Liver (tissue), 9 donors: ENCODE measurements around the gene FBXO34. TPM values are rescaled to one million over a fixed set of nuclear protein-coding genes. Genes with fewer than 3 reads are reported as not detected.

ENCODE experiments used
- DNase-seq: peaks from one replicate; pipeline ENCODE4 v3.0.0-alpha.2; 2017; ENCODE audit warnings: low spot score
- H3K27ac ChIP-seq, 2 donors: one replicate each; pipeline ENCODE4 v1.7.0; 2013; ENCODE audit warnings: inconsistent platforms in 2 of 2, low read length in 2 of 2, control low read depth in 1 of 2, low read depth in 1 of 2, mild to moderate bottlenecking in 1 of 2
- H3K27me3 ChIP-seq, 4 donors: one replicate each; pipeline versions ENCODE4 v1.6.1 to v1.7.0; 2013; ENCODE audit warnings: low read length in 3 of 4, inconsistent platforms in 1 of 4, mild to moderate bottlenecking in 1 of 4, moderate library complexity in 1 of 4; ENCODE audit not compliant: control insufficient read depth in 4 of 4, insufficient read depth in 4 of 4
- H3K36me3 ChIP-seq, 4 donors: one replicate each; pipeline versions ENCODE4 v1.6.1 to v1.7.0; 2013; ENCODE audit warnings: low read length in 3 of 4, mild to moderate bottlenecking in 3 of 4, low read depth in 1 of 4, moderate library complexity in 1 of 4; ENCODE audit not compliant: control insufficient read depth in 4 of 4, insufficient read depth in 3 of 4
- H3K4me1 ChIP-seq, 4 donors: one replicate each; pipeline versions ENCODE4 v1.6.1 to v1.7.0; 2013; ENCODE audit warnings: low read length in 3 of 4, mild to moderate bottlenecking in 3 of 4, moderate library complexity in 1 of 4; ENCODE audit not compliant: control insufficient read depth in 4 of 4, insufficient read depth in 4 of 4
- H3K4me3 ChIP-seq, 3 donors: one replicate each; pipeline versions ENCODE4 v1.6.1 to v1.7.0; 2013; ENCODE audit warnings: low read length in 3 of 3, control low read depth in 1 of 3, low read depth in 1 of 3, mild to moderate bottlenecking in 1 of 3
- H3K9ac ChIP-seq, 2 donors: one replicate each; pipeline ENCODE4 v1.7.0; 2013; ENCODE audit warnings: low read length in 2 of 2, mild to moderate bottlenecking in 2 of 2, moderate library complexity in 2 of 2, control low read depth in 1 of 2, low read depth in 1 of 2
- H3K9me3 ChIP-seq, 4 donors: one replicate each; pipeline versions ENCODE4 v1.6.1 to v1.7.0; 2013; ENCODE audit warnings: low read length in 3 of 4; ENCODE audit not compliant: control insufficient read depth in 4 of 4
- CTCF ChIP-seq: fragments of 150-350 bp; IDR thresholded peaks from 2 replicates; pipeline ENCODE4 v1.5.1; 2017; ENCODE audit warnings: improper control_type of control experiment, low read depth, low read length; ENCODE audit not compliant: missing input control
- EGR1 ChIP-seq, 2 donors: IDR thresholded peaks; 2 replicates each; pipeline ENCODE4 v1.6.1; 2016 to 2018; ENCODE audit warnings: antibody characterized with exemption in 2 of 2, low read depth in 2 of 2
- FOXA1 ChIP-seq: IDR thresholded peaks from 2 replicates; pipeline ENCODE4 v1.6.1; 2016; ENCODE audit warnings: antibody characterized with exemption
- FOXA2 ChIP-seq: IDR thresholded peaks from 2 replicates; pipeline ENCODE4 v1.6.1; 2016; ENCODE audit warnings: antibody characterized with exemption
- GABPA ChIP-seq, 2 donors: IDR thresholded peaks in 1 of 2; conservative IDR thresholded peaks in 1 of 2; 2 replicates each; pipeline ENCODE4 v1.6.1; 2016; ENCODE audit warnings: antibody characterized with exemption in 2 of 2, mild to moderate bottlenecking in 1 of 2, moderate library complexity in 1 of 2
- HNF4A ChIP-seq, 2 donors: conservative IDR thresholded peaks; 2 replicates each; pipeline ENCODE4 v1.6.1; 2016; ENCODE audit warnings: antibody characterized with exemption in 2 of 2, mild to moderate bottlenecking in 2 of 2
- HNF4G ChIP-seq: IDR thresholded peaks from 2 replicates; pipeline ENCODE4 v1.6.1; 2016; ENCODE audit warnings: antibody characterized with exemption
- JUND ChIP-seq, 2 donors: IDR thresholded peaks; 2 replicates each; pipeline ENCODE4 v1.6.1; 2016; ENCODE audit warnings: antibody characterized with exemption in 2 of 2
- MAX ChIP-seq: IDR thresholded peaks from 2 replicates; pipeline ENCODE4 v1.6.1; 2016; ENCODE audit warnings: antibody characterized with exemption
- NR2F2 ChIP-seq: IDR thresholded peaks from 2 replicates; pipeline ENCODE4 v1.6.1; 2016; ENCODE audit warnings: antibody characterized with exemption
- RAD21 ChIP-seq, 2 donors: IDR thresholded peaks; 2 replicates each; pipeline ENCODE4 v1.6.1; 2016; ENCODE audit warnings: antibody characterized with exemption in 2 of 2, mild to moderate bottlenecking in 2 of 2
- RXRA ChIP-seq, 2 donors: IDR thresholded peaks; 2 replicates each; pipeline ENCODE4 v1.6.1; 2017 to 2018; ENCODE audit warnings: antibody characterized with exemption in 2 of 2, mild to moderate bottlenecking in 1 of 2
- SP1 ChIP-seq: IDR thresholded peaks from 2 replicates; pipeline ENCODE4 v1.6.1; 2018; ENCODE audit warnings: antibody characterized with exemption, mild to moderate bottlenecking
- YY1 ChIP-seq: IDR thresholded peaks from 2 replicates; pipeline ENCODE4 v1.6.1; 2016; ENCODE audit warnings: antibody characterized with exemption, mild to moderate bottlenecking
- ZBTB33 ChIP-seq: IDR thresholded peaks from 2 replicates; pipeline ENCODE4 v1.6.1; 2016; ENCODE audit warnings: antibody characterized with exemption
- WGBS: extraction: QIAGEN DNeasy Blood & Tissue Kit; methylation state at CpG from one replicate; pipeline ENCODE4 v1.1.7; 2013; 5-methylcytosine and 5-hydroxymethylcytosine counted together
- polyA plus RNA-seq, 2 donors: library from polyadenylated mRNA; stranded (reverse) in 1 of 2; unstranded in 1 of 2; fragments of 200-250 nt in 1 of 2; fragments of >200 nt in 1 of 2; fragmentation: Nextera tagmentation in 1 of 2; extraction: Ambion mirVana in 1 of 2; gene quantifications; one replicate each; pipeline versions ENCODE4 v1.2.1 to v1.2.3, GENCODE V29; 2013 to 2015
- total RNA-seq, 2 donors: library from RNA; depleted of rRNA; stranded (reverse); fragments of >200 nt; gene quantifications; one replicate each; pipeline ENCODE4 v1.2.3, GENCODE V29; 2014
- donor health status: healthy.
- donor health status: healthy.
- donor health status: healthy.
- donor health status: healthy.
- donor health status: healthy.

The FBXO34 gene
- total and polyA plus RNA-seq, 4 donors: 4.2 to 25.8 (median 10.1) TPM

- TF ChIP-seq EGR1 (IDR thresholded peaks at IDR 0.05; ENCODE audit: low read depth in 2 of 2) (no peak), HNF4A (conservative IDR thresholded peaks at IDR 0.05) (no peak), FOXA1 (no peak), JUND (IDR thresholded peaks at IDR 0.05) (no peak)
Measured at GRCh38 chr14:55349565-55349964, 78.3 kb downstream of the FBXO34 start (continued).

GRCh38 chr14:55350461-55350860, 79.2 kb downstream of the FBXO34 start:
- Histone ChIP-seq H3K9ac (no peak overlapping the region), H3K4me3 (no peak overlapping the region), H3K9me3 (no peaks in the 10 kb centered on the region), H3K27me3 (no peaks in the 10 kb centered on the region), H3K36me3 (peaks cover 11 to 21% (median 17%) of the 10 kb centered on the region in 4 donors), H3K27ac (no peak overlapping the region), H3K4me1 (no peaks in the 10 kb centered on the region)
- TF ChIP-seq NR2F2 (no peak), FOXA1 (no peak), MAX (no peak), HNF4A (conservative IDR thresholded peaks at IDR 0.05) (no peak), FOXA2 (no peak), RAD21 (IDR thresholded peaks at IDR 0.05) (no peak), CTCF (no peak), SP1 (no peak), YY1 (no peak), ZBTB33 (no peak), GABPA (IDR thresholded peaks at IDR 0.05 in 1 of 2, conservative IDR thresholded peaks at IDR 0.05 in 1 of 2) (no peak), HNF4G (no peak), RXRA (IDR thresholded peaks at IDR 0.05) (no peak)
- 96% methylated on average over 4 of the region's 4 CpGs for WGBS
- DNase-seq: no peak

- Histone ChIP-seq H3K36me3 (peaks cover 11 to 21% (median 17%) of the 10 kb centered on the region in 4 donors), H3K27me3 (no peaks in the 10 kb centered on the region), H3K4me1 (no peaks in the 10 kb centered on the region), H3K27ac (no peak overlapping the region), H3K9me3 (no peaks in the 10 kb centered on the region), H3K4me3 (no peak overlapping the region), H3K9ac (no peak overlapping the region)
- TF ChIP-seq MAX: no peak
- WGBS: 97% methylated on average over 9 of the region's 9 CpGs
- no peak for DNase-seq
Measured at GRCh38 chr14:55351111-55351510, 79.9 kb downstream of the FBXO34 start.
